HG02884 (cell line): Measurements from ENCODE around the gene MRPL21.
"Not testable (repeated sequence)": the region's sequence is repeated elsewhere in the genome, so short reads cannot be mapped to it uniquely, and the experiment has no call there.

Experiments used
- ATAC-seq: cut with Tn5 transposase; IDR thresholded peaks from one replicate; pipeline ENCODE4 v1.9.1; 2021; ENCODE audit warnings: mild to moderate bottlenecking, moderate library complexity; ENCODE audit not compliant: unreplicated experiment

Gene MRPL21

GRCh38 chr11:68878022-68878421, 25.6 kb downstream of the MRPL21 start:
- no peak for ATAC-seq

DNA sequence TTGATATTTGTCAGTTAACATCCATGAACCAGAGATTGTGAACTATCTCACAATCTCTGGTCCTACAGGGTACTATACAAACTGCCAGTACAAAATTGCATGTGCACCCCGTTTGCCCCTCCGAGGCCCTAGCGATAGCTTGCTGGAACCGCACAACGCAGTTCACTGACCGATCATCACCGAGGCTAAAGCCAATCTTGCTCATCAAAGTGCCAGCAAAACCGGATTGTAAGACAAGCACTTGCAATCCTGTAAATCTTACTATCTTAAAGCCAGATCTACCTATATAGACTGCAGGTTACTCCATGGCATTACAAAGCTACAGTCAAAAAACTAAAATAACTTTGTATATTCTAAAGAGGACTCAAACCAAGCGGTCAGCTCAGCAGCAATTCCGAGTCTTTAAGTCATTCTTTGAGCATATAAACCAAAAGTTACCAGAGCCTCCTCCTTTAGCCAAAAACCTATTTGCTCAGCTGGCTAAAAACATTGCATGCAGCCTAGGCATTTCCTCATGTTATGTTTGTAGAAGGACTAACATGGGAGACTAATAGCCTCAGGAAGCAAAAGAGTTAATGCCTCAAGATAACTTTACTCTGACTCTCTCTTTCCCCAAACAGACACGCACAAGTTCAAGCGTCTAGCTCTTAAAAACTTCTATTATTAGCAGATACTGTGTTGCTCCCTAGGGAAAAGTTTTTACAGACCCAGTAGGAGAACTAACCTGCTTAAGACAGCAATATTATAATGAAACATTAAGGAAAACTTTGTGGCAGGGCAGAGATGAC, 31.2 kb downstream of the MRPL21 start:
- no peak for ATAC-seq

DNA sequence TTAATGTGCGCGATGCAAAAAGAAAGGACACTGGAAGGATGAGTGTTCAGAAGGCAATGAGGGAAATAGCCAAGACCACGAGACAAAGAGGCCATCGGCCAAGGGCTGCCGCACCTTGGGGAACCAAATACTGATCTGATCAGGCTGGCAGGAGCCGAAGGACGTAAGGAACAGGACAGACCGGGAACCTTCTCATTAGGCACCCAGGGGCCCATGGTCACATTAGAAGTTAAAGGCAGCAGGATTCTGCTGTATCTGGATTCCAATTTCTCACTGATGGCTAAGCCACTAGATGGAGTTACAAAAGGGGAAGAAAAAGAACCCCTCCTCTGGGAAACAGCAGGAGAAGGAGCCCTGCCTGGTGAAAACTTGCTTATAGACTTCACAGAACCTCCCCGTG, 33.2 kb downstream of the MRPL21 start:
- ATAC-seq = no peak

- ATAC-seq = no peak
Observed at GRCh38 chr11:68868221-68868835, 35.3 kb downstream of the MRPL21 start.

DNA sequence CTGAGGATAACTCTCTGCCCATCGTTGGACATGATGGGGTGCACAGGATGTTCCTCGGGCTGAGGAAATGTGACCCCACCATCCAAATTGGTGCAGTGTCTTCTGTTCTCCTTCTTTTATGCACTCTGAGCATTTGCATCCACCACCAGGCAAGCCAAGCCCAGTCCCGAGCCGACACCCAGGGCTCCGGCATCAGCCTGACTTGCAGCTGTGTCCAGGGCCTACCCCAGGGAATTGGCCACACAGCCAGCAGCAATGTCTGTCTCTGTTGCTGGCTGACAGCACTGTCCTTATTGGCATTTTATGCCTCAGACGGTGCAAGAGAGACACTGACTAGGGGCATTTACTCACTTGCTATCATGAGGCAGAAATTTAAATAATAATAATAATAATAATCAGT, 36.6 kb downstream of the MRPL21 start:
- ATAC-seq = no peak

DNA sequence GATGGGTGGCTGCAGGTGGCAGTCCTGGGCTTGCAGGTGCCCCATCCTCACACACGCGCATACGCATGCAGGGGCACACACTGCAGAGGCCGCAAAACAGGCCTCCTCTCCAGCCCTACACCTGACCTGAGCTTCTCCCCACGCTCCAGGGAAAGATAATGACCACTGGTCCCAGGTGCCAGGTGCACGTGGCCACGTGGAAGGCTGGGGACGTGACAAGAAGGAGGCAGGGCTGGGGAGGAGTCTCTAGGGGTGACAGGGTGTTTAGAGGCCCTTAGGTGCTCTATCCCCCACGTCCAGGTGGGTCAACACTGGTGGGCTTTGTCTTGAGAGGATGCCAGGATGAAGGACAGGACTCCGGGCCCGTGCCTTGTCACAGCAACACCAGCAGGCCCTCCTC, 38.4 kb downstream of the MRPL21 start:
- ATAC-seq = no peak

- no peak for ATAC-seq
Observed at GRCh38 chr11:68863553-68864265, 39.9 kb downstream of the MRPL21 start.

DNA sequence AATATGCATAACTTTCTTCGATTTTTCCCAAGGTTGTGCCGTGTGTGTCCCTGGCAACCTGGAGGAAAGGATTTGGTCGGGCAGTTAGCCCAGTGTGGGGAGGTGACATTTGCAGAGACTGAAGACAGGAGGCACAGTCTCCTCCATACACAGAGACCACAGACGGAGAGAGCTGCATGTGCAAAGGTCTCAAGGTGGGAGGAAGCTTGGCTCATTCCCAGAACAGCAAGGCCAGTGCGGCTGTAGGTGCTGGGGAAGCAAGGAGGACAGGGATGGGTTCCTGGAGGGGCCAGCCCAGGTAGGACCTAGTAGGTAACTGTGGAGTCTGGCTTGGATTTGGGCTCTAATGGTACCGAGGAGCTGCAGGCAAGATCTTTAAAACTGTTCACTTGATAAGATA, 41.2 kb downstream of the MRPL21 start:
- ATAC-seq = no peak

DNA sequence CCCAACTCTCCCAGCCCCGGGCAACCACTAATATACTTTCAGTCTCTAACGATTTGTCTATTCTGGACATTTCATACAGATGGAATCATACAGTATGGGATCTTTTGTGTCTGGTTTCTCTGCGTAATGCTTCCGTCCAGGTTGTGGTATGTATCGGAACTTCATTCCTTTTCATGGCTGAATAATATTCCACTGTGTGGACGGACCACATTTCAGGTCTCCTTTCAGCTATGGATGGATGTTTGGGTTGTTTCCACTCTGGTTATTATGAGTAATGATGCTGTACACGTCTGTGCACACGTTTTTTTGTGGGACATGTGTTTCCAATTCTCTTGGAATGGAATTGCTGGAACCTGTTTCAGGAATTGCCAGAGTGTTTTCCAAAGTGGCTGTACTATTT, 44.5 kb downstream of the MRPL21 start:
- no peak for ATAC-seq

- no peak for ATAC-seq
Observed at GRCh38 chr11:68857037-68857586, 46.5 kb downstream of the MRPL21 start.

- not testable (repeated sequence) for ATAC-seq
Observed at GRCh38 chr11:68856425-68857030, 47.1 kb downstream of the MRPL21 start.

DNA sequence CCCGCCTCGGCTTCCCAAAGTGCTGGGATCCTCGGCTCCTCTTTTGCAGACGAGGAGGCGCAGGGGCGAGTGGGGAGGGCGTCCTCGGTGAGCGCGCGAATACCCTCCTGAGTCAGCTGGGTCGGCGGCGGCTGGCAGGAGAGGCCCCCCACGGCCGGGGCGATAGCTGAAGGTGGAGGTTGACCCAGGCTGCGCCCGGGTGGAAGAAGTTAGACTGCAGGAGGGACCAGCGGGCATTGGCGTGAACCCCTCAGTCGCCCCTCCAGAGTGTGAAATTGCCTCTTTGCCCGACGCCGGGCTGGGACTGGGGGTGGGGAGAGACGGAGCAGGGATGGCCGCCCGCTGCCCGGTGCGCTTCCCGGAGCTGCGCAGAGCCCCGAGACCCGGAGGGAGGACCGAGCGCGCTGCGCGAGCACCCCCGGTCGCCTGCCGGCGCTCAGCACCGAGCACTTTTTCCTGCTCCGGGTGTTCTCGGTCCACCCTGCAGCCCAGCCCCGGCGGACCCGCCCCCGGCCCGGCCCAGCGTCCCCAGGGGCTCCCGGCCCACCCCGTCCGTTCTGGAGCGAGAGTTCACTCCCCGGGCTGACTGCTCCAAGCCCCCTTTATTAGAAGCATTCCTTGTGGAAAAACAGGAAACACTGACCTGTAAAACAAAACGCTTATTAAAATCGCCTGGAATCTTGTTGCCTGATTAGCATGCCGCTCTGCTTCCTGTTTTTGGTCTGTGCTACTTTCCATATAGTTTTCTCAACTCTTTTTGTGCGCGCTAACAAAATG, 48.2 kb downstream of the MRPL21 start:
- ATAC-seq = no peak

DNA sequence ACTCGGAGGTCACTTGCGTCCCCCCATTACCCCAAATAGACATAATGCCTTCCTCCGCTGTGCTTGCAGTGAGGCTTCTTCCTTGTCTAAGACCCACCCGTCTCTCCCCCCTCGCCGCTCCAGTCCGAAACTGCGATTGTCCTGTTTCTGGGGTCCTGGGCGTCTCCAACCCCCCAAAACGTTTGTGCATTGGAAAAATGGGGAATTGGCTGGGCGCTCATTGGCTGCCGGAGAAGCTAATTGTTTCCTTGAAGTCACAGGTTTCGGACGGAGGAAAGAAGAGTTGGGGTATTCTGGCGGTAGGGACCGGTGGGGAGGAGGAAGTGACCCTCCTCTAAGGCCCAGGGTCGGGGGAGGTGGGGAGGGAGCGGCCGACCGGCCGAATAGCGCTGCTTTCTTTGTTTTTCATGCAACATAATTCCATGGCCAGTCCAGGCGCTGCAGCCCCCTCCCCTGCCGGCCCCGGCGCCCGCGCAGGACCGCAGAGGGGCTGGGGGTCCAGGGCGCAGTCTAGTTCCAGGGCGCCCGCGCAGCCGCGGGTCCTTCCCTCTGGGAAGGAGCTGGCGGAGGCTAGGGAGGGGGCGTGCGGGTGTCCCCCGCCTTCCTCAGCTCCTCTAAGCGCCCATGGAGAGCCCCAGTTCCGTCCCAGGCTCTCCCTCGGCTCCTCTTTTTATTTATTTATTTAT, 49.2 kb downstream of the MRPL21 start:
- no peak for ATAC-seq

GRCh38 chr11:68852628-68853027, 51.0 kb downstream of the MRPL21 start:
- no peak for ATAC-seq

- ATAC-seq = no peak
Observed at GRCh38 chr11:68848429-68848828, 55.2 kb downstream of the MRPL21 start.

DNA sequence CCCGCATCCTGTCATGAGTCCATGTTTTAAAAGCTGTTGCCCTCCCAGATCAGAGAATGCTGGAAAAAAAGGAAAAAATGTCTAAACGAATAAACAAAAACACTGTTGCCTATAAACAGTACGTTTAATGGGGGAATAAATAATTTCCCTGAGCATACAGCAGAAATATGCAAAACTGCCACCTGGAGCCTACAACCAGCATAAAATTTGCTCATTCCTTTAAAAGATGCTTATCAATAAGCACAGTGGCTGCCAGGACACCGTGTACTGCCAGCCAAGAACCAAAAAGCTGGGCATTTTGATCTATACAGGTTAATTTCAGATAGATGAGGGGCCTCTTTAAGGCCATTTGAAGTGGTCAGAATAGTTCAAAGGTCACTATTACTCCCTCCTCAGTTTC, 56.2 kb downstream of the MRPL21 start:
- no peak for ATAC-seq

GRCh38 chr11:68845351-68846002, 58.2 kb downstream of the MRPL21 start:
- ATAC-seq = no peak

- ATAC-seq = no peak
Observed at GRCh38 chr11:68844801-68845200, 58.8 kb downstream of the MRPL21 start.

- ATAC-seq = no peak
Observed at GRCh38 chr11:68844376-68844775, 59.3 kb downstream of the MRPL21 start.
